ENCODE results near the gene TRIM34. TPM values are rescaled to one million over a fixed set of nuclear protein-coding genes. Genes with fewer than 3 reads are reported as not detected.

Gene TRIM34
- total and polyA plus RNA-seq, 10 of the 15 experiments (the other 5 are each of a cell fraction or from before 2014, with no cell fraction given): 16.7 to 51.4 (median 21.5) TPM

DNA sequence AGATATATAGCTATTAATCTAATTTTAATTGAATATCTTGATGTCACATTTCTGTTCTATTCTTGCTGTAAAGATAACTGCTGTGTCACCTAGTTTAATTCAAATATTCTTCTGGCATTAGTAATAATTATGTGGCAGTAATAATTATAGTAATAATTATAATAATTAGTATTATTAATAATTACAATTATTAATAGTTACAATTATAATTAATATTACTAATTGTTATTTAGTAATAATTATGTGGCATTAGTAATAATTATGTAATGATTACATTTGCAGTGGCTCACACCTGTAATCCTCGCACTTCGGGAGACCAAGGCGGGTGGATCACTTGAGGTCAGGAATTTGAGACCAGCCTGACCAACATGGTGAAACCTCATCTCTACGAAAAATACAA lies 61.6 kb downstream of the TRIM34 start (continued):
- no peak for TF ChIP-seq ZBTB40 (IDR thresholded peaks at IDR 0.05; ENCODE audit: borderline replicate concordance)
- TF ChIP-seq NKRF (conservative IDR thresholded peaks at IDR 0.05): no peak
- TF ChIP-seq BHLHE40 (IDR thresholded peaks at IDR 0.05; ENCODE audit: borderline replicate concordance in 1 of 2, low read depth in 2 of 2, low read length in 1 of 2): no peak

- Histone ChIP-seq H4K20me1 (ENCODE audit: control insufficient read depth, insufficient read depth) (no peaks in the 10 kb centered on the region), H3K27ac (ENCODE audit: control insufficient read depth, insufficient read depth) (peak overlapping the region; percentile 100), H3K4me2 (ENCODE audit: control insufficient read depth, insufficient read depth) (peak overlapping the region; percentile 78; the same call in 1 of the 2 replicates), H3K9me3 (replicated peaks; ENCODE audit: control insufficient read depth, insufficient read depth, low read length) (no peaks in the 10 kb centered on the region), H3K79me2 (ENCODE audit: control insufficient read depth, insufficient read depth, low read length) (peaks cover 59% of the 10 kb centered on the region), H3K36me3 (ENCODE audit: control insufficient read depth in 2 of 2, insufficient read depth in 2 of 2, low read length in 1 of 2) (peaks cover 0 to 3% of the 10 kb centered on the region in 2 experiments; a peak in 1 of 4 replicates), H3K9ac (ENCODE audit: control insufficient read depth, insufficient read depth, low read length) (peak overlapping the region; percentile 100; the same call in 1 of the 2 replicates), H3K4me3 (peak overlapping the region; percentile 24; the same call in 1 of the 2 replicates), H3K27me3 (replicated peaks in 1 of 2; ENCODE audit: control insufficient read depth in 2 of 2, insufficient read depth in 2 of 2, low read length in 1 of 2) (no peaks in the 10 kb centered on the region), H3K4me1 (ENCODE audit: control insufficient read depth, insufficient read depth, low read length) (peaks cover 8% of the 10 kb centered on the region), H2AFZ (ENCODE audit: control insufficient read depth, low read depth, low read length) (no peak overlapping the region)
- ChIA-PET RAD21 (ENCODE audit: unreplicated experiment) (interaction anchor here (1.0 to 5.0 kb wide), 6 partner anchors 12 to 139 kb away, joined by 3 to 61 read pairs (median 6); partner anchors contain the start of gene OR52N2), CTCF (interaction anchor here (1.0 to 1.4 kb wide), 3 partner anchors 12 to 64 kb away, joined by 4 to 5 read pairs (median 4); partner anchors contain the start of gene TRIM34), SMC1A (ENCODE audit: uncharacterized antibody, unreplicated experiment) (interaction anchor here (0.8 to 6.6 kb wide), 7 partner anchors 10 to 121 kb away, joined by 3 to 96 read pairs (median 5); partner anchors contain the start of gene TRIM34), POLR2A (interaction anchor here (1.1 to 6.1 kb wide), 4 partner anchors 11 to 63 kb away, joined by 4 to 58 read pairs (median 32); partner anchors contain the start of gene TRIM34)
- in situ Hi-C loops (cut with MboI) (loop anchor here (25.0 kb wide), 2 partner anchors 1824 to 1826 kb away; partner anchors contain the start of genes PPFIBP2 and STIM1), intact Hi-C loops (cut with micrococcal nuclease; ENCODE audit: unreplicated experiment) (no loop called here)
- no TSS peak for BruUV-seq (replicated peaks)
- DNase-seq (ENCODE audit: low read depth, low spot score) (no peak), FAIRE-seq (no peak), ATAC-seq (no peak)
- 100% methylated on average over 1 of the region's 1 CpG for WGBS (ENCODE audit: insufficient coverage, insufficient replicate concordance, low lambda C conversion rate, missing lambda C conversion rate)
- TF ChIP-seq BMI1 (IDR thresholded peaks at IDR 0.05; ENCODE audit: borderline replicate concordance): no peak
These were observed 63.7 kb downstream of the TRIM34 start for GRCh38 chr11:5688482-5688881.
